Erythroblast (primary cell): Measurements from ENCODE around the gene KDSR.

Source experiments
- GATA1 ChIP-seq: IDR thresholded peaks from 2 replicates; pipeline ENCODE4 v1.6.1; 2011; ENCODE audit warnings: low read depth, mild to moderate bottlenecking, control low read depth, low read length, moderate library complexity
- POLR2A ChIP-seq: IDR thresholded peaks from 2 replicates; pipeline ENCODE4 v1.6.1; 2011; ENCODE audit warnings: mild to moderate bottlenecking, low read length

- TF ChIP-seq POLR2A (no peak), GATA1 (no peak)
These were observed 37.4 kb downstream of the KDSR start for GRCh38 chr18:63329431-63330145.
